HCT116 (cell line): ENCODE measurements around the gene NBPF20. TPM values are rescaled to one million over a fixed set of nuclear protein-coding genes. Genes with fewer than 3 reads are reported as not detected.
A peak's percentile ranks its signal among the peaks of the same experiment; 100 is the strongest.
"Not testable (repeated sequence)": the region's sequence is repeated elsewhere in the genome, so short reads cannot be mapped to it uniquely, and the experiment has no call there.

Source experiments
- ATAC-seq: fragments of 200-7000 bp; cut with Tn5 transposase; 2 replicates; pipeline ENCODE4 v1.9.1; 2020; ENCODE audit warnings: mild to moderate bottlenecking, moderate library complexity
- BruUV-seq: library from RNA; stranded (reverse); fragments of 400-500 nt; replicated peaks from 2 replicates; lab custom pipeline; 2021; lab: Mats Ljungman, UMichigan
- CTCF ChIA-PET: fragments of 300-600 bp; sonication (Branson Sonifier 250); formaldehyde crosslinking; loops from one replicate; lab custom pipeline; 2021; ENCODE audit warnings: antibody characterized with exemption; lab: Charles Lee
- POLR2A ChIA-PET: fragments of 300-600, 350-600 bp; sonication (Branson Sonifier 250); formaldehyde crosslinking; loops from one replicate; lab custom pipeline; 2021; ENCODE audit warnings: antibody characterized with exemption; lab: Charles Lee
- RAD21 ChIA-PET, 2 experiments: fragments of 300-600 bp; sonication (Branson Sonifier 250); formaldehyde crosslinking; loops; one replicate each; lab custom pipeline; 2023; ENCODE audit warnings: low total read pairs in 2 of 2; ENCODE audit not compliant: uncharacterized antibody in 2 of 2, unreplicated experiment in 2 of 2, low non-redundant PET in 1 of 2; lab: Charles Lee
- DNase-seq: peaks from one replicate; pipeline ENCODE4 v3.0.0-alpha.2; 2010; ENCODE audit warnings: low read depth, low spot score
- H2AFZ ChIP-seq: fragments of 200-600 bp; shearing (Covaris generic), sonication (generic); 2 replicates; pipeline ENCODE4 v1.6.1; 2017; ENCODE audit warnings: low read depth, mixed run types, mixed read lengths, antibody characterized with exemption, low read length; ENCODE audit not compliant: poor library complexity, severe bottlenecking
- H3K27ac ChIP-seq: 2 replicates; pipeline ENCODE4 v1.5.1; 2012; ENCODE audit warnings: low read depth, low read length
- H3K27me3 ChIP-seq: fragments of 200-600 bp; sonication (generic); 2 replicates; pipeline ENCODE4 v1.6.1; 2016; ENCODE audit warnings: mixed run types, low read length, mixed read lengths; ENCODE audit not compliant: insufficient read depth
- H3K36me3 ChIP-seq, 2 experiments: fragments of 200-500 bp in 1 of 2; fragments of 200-600 bp in 1 of 2; sonication (Bioruptor generic) in 1 of 2; sonication (generic) in 1 of 2; 2 replicates each; pipeline versions ENCODE4 v1.5.1 to v1.6.1; 2014 to 2016; ENCODE audit warnings: low read length in 2 of 2, inconsistent platforms in 1 of 2, mixed read lengths in 1 of 2, mixed run types in 1 of 2; ENCODE audit not compliant: insufficient read depth in 2 of 2, control insufficient read depth in 1 of 2
- H3K4me1 ChIP-seq, 2 experiments: fragments of 200-600 bp in 1 of 2; sonication (generic) in 1 of 2; 2 replicates each; pipeline versions ENCODE4 v1.5.1 to v1.6.1; 2012 to 2017; ENCODE audit warnings: low read length in 2 of 2, inconsistent platforms in 1 of 2, mild to moderate bottlenecking in 1 of 2, mixed read lengths in 1 of 2, mixed run types in 1 of 2, moderate library complexity in 1 of 2; ENCODE audit not compliant: insufficient read depth in 2 of 2, control insufficient read depth in 1 of 2
- H3K4me2 ChIP-seq: fragments of 200-600 bp; sonication (generic); 2 replicates; pipeline ENCODE4 v1.6.1; 2017; ENCODE audit warnings: mixed run types, low read length, mixed read lengths
- H3K4me3 ChIP-seq, 2 experiments: fragments of 200-600 bp in 1 of 2; sonication (generic) in 1 of 2; replicated peaks in 1 of 2; 2 replicates each; pipeline ENCODE4 v1.5.1; 2011 to 2016; ENCODE audit warnings: low read length in 2 of 2, control low read depth in 1 of 2, low read depth in 1 of 2, mild to moderate bottlenecking in 1 of 2, mixed read lengths in 1 of 2, mixed run types in 1 of 2
- H3K79me2 ChIP-seq: fragments of 200-600 bp; sonication (generic); 2 replicates; pipeline ENCODE4 v1.6.1; 2017; ENCODE audit warnings: mild to moderate bottlenecking, mixed run types, low read length, moderate library complexity, mixed read lengths; ENCODE audit not compliant: insufficient read depth
- H3K9ac ChIP-seq: fragments of 200-600 bp; sonication (generic); 2 replicates; pipeline ENCODE4 v1.6.1; 2016; ENCODE audit warnings: low read length, mixed read lengths
- H3K9me2 ChIP-seq: fragments of 200-600 bp; sonication (generic), shearing (Covaris generic); 2 replicates; pipeline ENCODE4 v1.6.1; 2017; ENCODE audit warnings: mixed run types, mild to moderate bottlenecking, moderate library complexity; ENCODE audit not compliant: insufficient read depth
- H3K9me3 ChIP-seq, 2 experiments: fragments of 200-500 bp in 1 of 2; fragments of 200-600 bp in 1 of 2; sonication (Bioruptor generic) in 1 of 2; sonication (generic) in 1 of 2; 2 replicates each; pipeline ENCODE4 v1.6.1; 2014 to 2017; ENCODE audit warnings: low read length in 2 of 2, mixed read lengths in 2 of 2, inconsistent platforms in 1 of 2, low read depth in 1 of 2, mild to moderate bottlenecking in 1 of 2, mixed run types in 1 of 2, moderate library complexity in 1 of 2; ENCODE audit not compliant: control insufficient read depth in 1 of 2, insufficient read depth in 1 of 2
- H4K20me1 ChIP-seq: fragments of 200-600 bp; sonication (generic), shearing (Covaris generic); 2 replicates; pipeline ENCODE4 v1.6.1; 2017; ENCODE audit warnings: mixed run types, mild to moderate bottlenecking, moderate library complexity; ENCODE audit not compliant: insufficient read depth
- intact Hi-C: fragments of 100-400 bp; cut with micrococcal nuclease; formaldehyde crosslinking; loops from 2 replicates; pipeline ENCODE4 v1.10.0; 2022
- total RNA-seq: library from RNA; stranded (reverse); gene quantifications from one replicate; pipeline ENCODE4 v1.2.1, GENCODE V29; 2021; ENCODE audit not compliant: unreplicated experiment
- TF ChIP-seq, protein P1 (sequence below), 3 experiments: fragments of 200-600 bp in 1 of 3; sonication (generic) in 1 of 3; IDR thresholded peaks in 2 of 3; conservative IDR thresholded peaks in 1 of 3; 2 replicates each; pipeline ENCODE4 v1.5.1; 2012 to 2017; ENCODE audit warnings: low read depth in 2 of 3, low read length in 2 of 3, antibody characterized with exemption in 1 of 3, borderline replicate concordance in 1 of 3, control low read depth in 1 of 3, mild to moderate bottlenecking in 1 of 3, mixed read lengths in 1 of 3, mixed run types in 1 of 3, moderate library complexity in 1 of 3; ENCODE audit not compliant: insufficient read depth in 1 of 3

The NBPF20 gene
- total RNA-seq, 1 experiment from 2014 or later = 3.8 TPM

DNA sequence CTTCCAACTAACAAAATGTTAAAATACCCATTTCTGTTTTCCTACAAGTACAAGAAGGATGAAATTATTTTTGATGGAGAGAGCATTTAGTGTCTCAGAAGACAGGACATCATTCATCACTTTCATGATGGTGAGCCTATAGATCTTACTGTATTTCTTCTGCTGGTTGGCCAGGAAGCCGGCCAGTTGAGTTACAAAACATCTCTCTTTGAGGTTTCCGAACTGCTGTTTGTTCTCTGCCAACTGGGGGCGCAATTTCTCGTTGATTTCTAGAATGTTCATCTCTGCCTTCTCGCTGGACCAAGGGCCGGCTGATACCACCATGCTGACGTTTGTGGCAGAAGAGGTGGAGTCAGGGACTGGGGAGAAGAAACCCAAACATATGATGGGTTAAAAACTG, 20.5 kb downstream of the NBPF20 start:
- H3K9me3 ChIP-seq, ATAC-seq, H2AFZ ChIP-seq, H3K79me2 ChIP-seq, POLR2A ChIA-PET, H4K20me1 ChIP-seq, DNase-seq, H3K9me2 ChIP-seq, H3K4me1 ChIP-seq, H3K27ac ChIP-seq, BruUV-seq, H3K36me3 ChIP-seq, H3K4me3 ChIP-seq, RAD21 ChIA-PET, H3K27me3 ChIP-seq, H3K9ac ChIP-seq, intact Hi-C loops, H3K4me2 ChIP-seq, CTCF ChIA-PET: not testable (repeated sequence)
- TF ChIP-seq, protein P1, sequence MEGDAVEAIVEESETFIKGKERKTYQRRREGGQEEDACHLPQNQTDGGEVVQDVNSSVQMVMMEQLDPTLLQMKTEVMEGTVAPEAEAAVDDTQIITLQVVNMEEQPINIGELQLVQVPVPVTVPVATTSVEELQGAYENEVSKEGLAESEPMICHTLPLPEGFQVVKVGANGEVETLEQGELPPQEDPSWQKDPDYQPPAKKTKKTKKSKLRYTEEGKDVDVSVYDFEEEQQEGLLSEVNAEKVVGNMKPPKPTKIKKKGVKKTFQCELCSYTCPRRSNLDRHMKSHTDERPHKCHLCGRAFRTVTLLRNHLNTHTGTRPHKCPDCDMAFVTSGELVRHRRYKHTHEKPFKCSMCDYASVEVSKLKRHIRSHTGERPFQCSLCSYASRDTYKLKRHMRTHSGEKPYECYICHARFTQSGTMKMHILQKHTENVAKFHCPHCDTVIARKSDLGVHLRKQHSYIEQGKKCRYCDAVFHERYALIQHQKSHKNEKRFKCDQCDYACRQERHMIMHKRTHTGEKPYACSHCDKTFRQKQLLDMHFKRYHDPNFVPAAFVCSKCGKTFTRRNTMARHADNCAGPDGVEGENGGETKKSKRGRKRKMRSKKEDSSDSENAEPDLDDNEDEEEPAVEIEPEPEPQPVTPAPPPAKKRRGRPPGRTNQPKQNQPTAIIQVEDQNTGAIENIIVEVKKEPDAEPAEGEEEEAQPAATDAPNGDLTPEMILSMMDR (IDR thresholded peaks at IDR 0.05 in 2 of 3, conservative IDR thresholded peaks at IDR 0.05 in 1 of 3; ENCODE audit: borderline replicate concordance in 1 of 3, insufficient read depth in 1 of 3, low read depth in 2 of 3, low read length in 2 of 3) = 0 out of 6 replicates have a peak, but pooled peaks of 2 of the 3 experiments have one; percentile 9 to 10

DNA sequence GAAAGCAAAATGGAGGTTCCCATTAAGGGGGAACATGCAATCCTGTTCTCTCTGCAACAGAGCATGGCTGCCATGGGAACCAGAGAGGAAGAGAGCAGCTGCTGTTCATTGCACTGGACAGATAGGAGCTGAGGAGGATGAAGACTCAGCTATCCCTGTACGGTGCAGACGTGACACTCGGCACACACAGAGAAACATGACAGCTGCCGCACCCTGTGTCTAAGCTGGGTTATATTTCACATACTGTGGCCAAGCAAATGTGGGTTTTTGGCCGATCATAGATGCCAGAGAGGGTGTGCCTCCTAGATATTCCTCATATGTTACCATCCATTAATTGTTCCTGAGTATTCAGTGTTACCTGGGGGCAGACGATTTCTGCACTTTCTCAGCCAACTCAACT, 24.7 kb downstream of the NBPF20 start:
- H3K4me2 ChIP-seq, H3K4me1 ChIP-seq, DNase-seq, H3K9ac ChIP-seq, H3K79me2 ChIP-seq, H3K4me3 ChIP-seq, H3K36me3 ChIP-seq, H3K9me3 ChIP-seq, RAD21 ChIA-PET, CTCF ChIA-PET, H3K27ac ChIP-seq, H4K20me1 ChIP-seq, intact Hi-C loops, H3K27me3 ChIP-seq, BruUV-seq, H3K9me2 ChIP-seq, H2AFZ ChIP-seq, ATAC-seq, POLR2A ChIA-PET: not testable (repeated sequence)

Other genes with a start within 250 kb of the NBPF20 start
- gene PPIAL4D, start 183.4 kb downstream of the NBPF20 start, total RNA-seq = not detected
- 19.5 TPM for gene GPR89A, start 182.4 kb upstream of the NBPF20 start, total RNA-seq